Ovary (tissue), 9 donors: ENCODE measurements around the gene ABLIM2. TPM values are rescaled to one million over a fixed set of nuclear protein-coding genes. Genes with fewer than 3 reads are reported as not detected.

Experiments used
- DNase-seq, 5 donors: peaks; one replicate each; pipeline ENCODE4 v3.0.0-alpha.2; 2019 to 2020
- H3K27ac ChIP-seq, 2 donors: fragments of 200-600 bp; one replicate each; pipeline versions ENCODE4 v1.5.1 to v1.8.0; 2019 to 2022
- H3K27me3 ChIP-seq: fragments of 200-600 bp; one replicate; pipeline ENCODE4 v1.8.0; 2022
- H3K36me3 ChIP-seq: fragments of 200-600 bp; sonication (generic); one replicate; pipeline ENCODE4 v1.5.1; 2019
- H3K4me1 ChIP-seq: one replicate; pipeline ENCODE4 v1.8.1; 2013; ENCODE audit warnings: mild to moderate bottlenecking, moderate library complexity; ENCODE audit not compliant: insufficient read depth
- H3K4me3 ChIP-seq: fragments of 200-600 bp; sonication (generic); one replicate; pipeline ENCODE4 v1.5.1; 2017
- H3K9me3 ChIP-seq, 2 donors: fragments of 200-600 bp in 1 of 2; sonication (generic) in 1 of 2; one replicate each; pipeline versions ENCODE4 v1.5.1 to v1.8.1; 2013 to 2019; ENCODE audit warnings: mild to moderate bottlenecking in 1 of 2, moderate library complexity in 1 of 2
- CTCF ChIP-seq, 3 donors: fragments of 450-650 bp in 2 of 3; fragments of 200-600 bp in 1 of 3; IDR thresholded peaks; one replicate each; pipeline versions ENCODE4 v1.5.1 to v1.8.0; 2016 to 2022; ENCODE audit warnings: antibody characterized with exemption in 3 of 3, mild to moderate bottlenecking in 1 of 3
- EP300 ChIP-seq: sonication (generic); formaldehyde crosslinking; IDR thresholded peaks from one replicate; pipeline ENCODE4 v1.6.1; 2017; ENCODE audit warnings: antibody characterized with exemption
- POLR2A ChIP-seq: fragments of 450-650 bp; IDR thresholded peaks from one replicate; pipeline ENCODE4 v1.6.1; 2017; ENCODE audit warnings: antibody characterized with exemption, mild to moderate bottlenecking, moderate library complexity
- WGBS, 3 donors: extraction: QIAGEN DNeasy Blood & Tissue Kit in 1 of 3; methylation state at CpG; one replicate each; pipeline versions ENCODE4 v1.1.5 to v1.1.7; 2013 to 2017; 5-methylcytosine and 5-hydroxymethylcytosine counted together
- intact Hi-C, 4 donors: fragments of 100-400 bp; cut with DNase I; formaldehyde crosslinking; loops; one replicate each; pipeline versions ENCODE4 v1.11.0 to v1.15.1; 2022 to 2023
- polyA plus RNA-seq, 2 donors: library from polyadenylated mRNA; stranded (reverse); fragments of 200-250 nt in 1 of 2; fragments of 350-450 nt in 1 of 2; fragmentation: Illumina TruSeq in 1 of 2; extraction: RNeasy Lipid Tissue Mini Kit (QIAGEN cat#74804) in 1 of 2; gene quantifications; one replicate each; pipeline ENCODE4 v1.2.3, GENCODE V29; 2013 to 2014
- total RNA-seq, 7 donors: library from RNA; depleted of rRNA in 2 of 7; stranded (reverse); fragments of >200 nt in 2 of 7; fragmentation: NEBNext Ultra II Directional in 3 of 7; extraction: Animal tissue kit (Norgen Biotek cat#: 25700) in 3 of 7; gene quantifications; one replicate each; pipeline versions ENCODE4 v1.1.0 to v1.2.4, GENCODE V29; 2016 to 2023
- donor health status: DM: no; HTN: no; CAD: no; lungs with moderate emphysema.
- donor health status: DM: no; HTN: no; CAD: no.
- donor health status: Bipolar disorder and iron deficiency.
- donor health status: DM: yes; HTN: yes; CAD: no.
- donor health status: DM: no; HTN: no; CAD: no.
- donor health status: DM: yes; HTN: yes; CAD: no.

ABLIM2 gene
- total and polyA plus RNA-seq, 9 donors, result 0.81 to 7.9 (median 2.1) TPM

- 63 to 74% (median 66%) methylated on average over 20 of the region's 20 CpGs for WGBS, 3 donors
- TF ChIP-seq CTCF (IDR thresholded peaks at IDR 0.05) (no peak), POLR2A (no peak), EP300 (no peak)
- intact Hi-C loops, result no loop called here
- no peaks in the 10 kb centered on the region for H3K9me3 ChIP-seq
- no peak overlapping the region for H3K4me3 ChIP-seq
- H3K27ac ChIP-seq, result no peak overlapping the region
- no peaks in the 10 kb centered on the region for H3K4me1 ChIP-seq
- H3K36me3 ChIP-seq, result no peaks in the 10 kb centered on the region
- no peaks in the 10 kb centered on the region for H3K27me3 ChIP-seq
- no peak for DNase-seq
These were observed 86.2 kb downstream of the ABLIM2 start for GRCh38 chr4:8072235-8072968.

DNA sequence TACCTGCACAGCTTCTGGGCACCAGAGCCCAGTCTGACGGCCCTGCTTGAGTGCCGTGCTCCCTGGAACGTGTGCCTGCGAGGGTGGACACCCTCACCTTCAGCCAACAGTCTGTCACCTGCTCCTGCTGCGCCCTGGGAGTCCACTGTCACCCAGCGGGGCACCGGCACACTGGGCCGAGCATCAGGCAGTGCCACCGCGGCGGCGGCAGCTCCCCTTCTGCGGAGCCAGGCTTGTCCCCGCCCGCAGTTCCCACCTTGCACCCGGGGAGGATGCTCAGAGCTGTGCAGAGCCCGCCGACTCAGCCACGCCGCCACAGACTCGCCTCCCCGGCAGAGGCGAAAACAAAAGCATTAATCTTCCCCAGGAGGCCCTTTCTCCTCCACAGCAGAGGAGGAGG is 86.8 kb downstream of the ABLIM2 start:
- Histone ChIP-seq H3K27me3 (no peaks in the 10 kb centered on the region), H3K27ac (no peak overlapping the region), H3K9me3 (no peaks in the 10 kb centered on the region), H3K4me3 (no peak overlapping the region), H3K4me1 (no peaks in the 10 kb centered on the region), H3K36me3 (no peaks in the 10 kb centered on the region)
- 15 to 28% (median 19%) methylated on average over 20 to 23 of the region's 23 CpGs for WGBS, 3 donors
- no peak for TF ChIP-seq POLR2A
- no peak for TF ChIP-seq CTCF (IDR thresholded peaks at IDR 0.05)
- no peak for TF ChIP-seq EP300
- intact Hi-C loops, result no loop called here
- no peak for DNase-seq

- WGBS, 3 donors, result 31 to 39% (median 37%) methylated on average over 28 to 30 of the region's 30 CpGs
- TF ChIP-seq EP300 (no peak), CTCF (IDR thresholded peaks at IDR 0.05) (no peak), POLR2A (no peak)
- H3K36me3 ChIP-seq, result no peaks in the 10 kb centered on the region
- intact Hi-C loops, result no loop called here
- H3K4me1 ChIP-seq, result no peaks in the 10 kb centered on the region
- no peak overlapping the region for H3K4me3 ChIP-seq
- no peaks in the 10 kb centered on the region for H3K27me3 ChIP-seq
- H3K9me3 ChIP-seq, result no peaks in the 10 kb centered on the region
- no peak overlapping the region for H3K27ac ChIP-seq
- no peak for DNase-seq
These were observed 87.6 kb downstream of the ABLIM2 start for GRCh38 chr4:8070736-8071718.

DNA sequence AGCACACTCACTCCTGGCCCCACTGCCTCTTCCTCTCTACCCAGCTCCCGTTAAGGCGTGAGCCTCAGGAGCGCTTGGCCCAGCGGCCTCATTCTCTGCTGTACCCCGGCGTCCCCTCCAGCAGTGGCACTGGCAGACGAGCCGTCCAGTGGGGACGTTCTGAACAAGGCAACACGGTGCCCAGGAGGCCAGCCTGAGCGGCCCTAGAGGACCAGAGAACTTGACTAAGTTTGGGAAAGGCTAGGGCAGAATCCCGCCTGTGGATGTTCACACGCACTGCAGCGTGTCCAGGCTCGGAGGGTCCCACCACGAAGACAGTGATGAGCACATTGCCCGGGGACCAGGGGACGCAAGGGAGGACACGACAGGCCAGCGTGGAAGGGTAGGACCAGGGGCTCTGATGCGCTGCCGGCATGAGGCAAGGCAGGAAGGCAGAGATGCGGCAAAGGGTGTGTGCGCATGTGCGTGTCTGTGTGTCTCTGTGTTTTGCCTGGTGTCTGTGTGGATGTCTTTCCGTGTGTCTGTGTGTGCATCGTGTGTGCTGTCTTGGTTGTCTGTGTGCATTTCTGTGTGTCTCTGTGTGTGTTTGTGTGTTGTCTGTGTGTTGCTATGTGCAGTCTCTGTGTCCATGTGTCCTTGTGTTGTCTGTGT is 89.4 kb downstream of the ABLIM2 start:
- H3K4me3 ChIP-seq, result no peak overlapping the region
- H3K27ac ChIP-seq, result no peak overlapping the region
- intact Hi-C loops, result no loop called here
- TF ChIP-seq POLR2A (no peak), EP300 (no peak), CTCF (IDR thresholded peaks at IDR 0.05) (no peak)
- no peaks in the 10 kb centered on the region for H3K36me3 ChIP-seq
- H3K4me1 ChIP-seq, result no peaks in the 10 kb centered on the region
- WGBS, 3 donors, result 85 to 93% (median 90%) methylated on average over 27 of the region's 27 CpGs
- peaks cover 0 to 4% of the 10 kb centered on the region in 2 donors for H3K9me3 ChIP-seq
- DNase-seq, result no peak
- H3K27me3 ChIP-seq, result no peaks in the 10 kb centered on the region
